HUDEP-2 (cell line): ENCODE results near the gene MRRF.
A peak's percentile ranks its signal among the peaks of the same experiment; 100 is the strongest.
"Not testable (repeated sequence)": the region's sequence is repeated elsewhere in the genome, so short reads cannot be mapped to it uniquely, and the experiment has no call there.

ENCODE experiments used
- DNase-seq, 76 experiments: peaks; one replicate each; lab custom pipeline; 2025; ENCODE audit not compliant: unreplicated experiment in 76 of 76; lab: John Stamatoyannopoulos, UW

The MRRF gene

DNA sequence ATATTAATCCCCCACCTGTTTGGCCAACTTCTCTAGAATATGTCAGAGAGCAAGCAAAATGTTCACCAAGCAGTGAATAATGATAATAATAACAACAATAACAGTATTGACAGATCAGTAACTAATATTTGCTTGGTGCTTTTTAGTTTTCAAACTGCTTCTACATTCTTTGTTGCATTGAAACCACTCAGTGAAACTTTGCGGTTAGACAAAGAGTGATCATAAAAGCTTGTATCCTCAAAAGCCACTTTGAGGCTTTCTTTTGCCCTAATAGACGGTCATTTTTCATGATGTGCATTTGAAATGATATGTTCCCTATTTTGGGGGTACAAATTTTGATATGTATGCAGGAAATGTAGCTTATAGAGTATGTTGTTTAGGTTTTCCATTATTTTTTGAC, 62.5 kb downstream of the MRRF start:
- no peak for DNase-seq

GRCh38 chr9:122329597-122329996, 64.9 kb downstream of the MRRF start:
- peak in 56 of 76 experiments; percentile 14 to 79 (median 48) for DNase-seq

GRCh38 chr9:122330466-122330865, 65.8 kb downstream of the MRRF start:
- not testable (repeated sequence) for DNase-seq

- peak in 52 of 76 experiments; percentile 5 to 73 (median 36) for DNase-seq
Observed at GRCh38 chr9:122331523-122331927, 66.8 kb downstream of the MRRF start.

DNA sequence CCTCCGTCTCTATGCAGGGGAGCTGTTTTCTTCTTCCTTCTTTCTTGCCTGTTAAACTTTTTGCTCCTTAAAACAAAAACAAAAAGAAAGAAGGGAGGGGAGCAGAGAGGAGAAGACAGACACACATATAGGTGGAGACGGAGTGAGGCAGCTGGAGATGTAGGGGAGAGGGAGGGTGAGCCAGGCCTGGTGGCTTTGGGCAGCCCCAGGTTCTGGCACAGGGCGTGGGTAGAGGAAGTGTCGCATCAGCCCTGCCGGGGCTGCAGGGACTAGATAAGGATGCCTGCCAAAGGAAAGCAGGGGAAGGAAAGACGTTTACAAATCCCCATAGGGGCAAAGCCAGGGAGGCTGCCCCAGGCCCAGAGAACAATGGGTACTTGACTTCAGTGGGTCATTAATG, 67.4 kb downstream of the MRRF start:
- DNase-seq: peak in 75 of 76 experiments; percentile 25 to 98 (median 92)

- no peak for DNase-seq
Observed at GRCh38 chr9:122332644-122333043, 68.0 kb downstream of the MRRF start.

GRCh38 chr9:122333169-122333808, 68.6 kb downstream of the MRRF start:
- DNase-seq: no peak

DNA sequence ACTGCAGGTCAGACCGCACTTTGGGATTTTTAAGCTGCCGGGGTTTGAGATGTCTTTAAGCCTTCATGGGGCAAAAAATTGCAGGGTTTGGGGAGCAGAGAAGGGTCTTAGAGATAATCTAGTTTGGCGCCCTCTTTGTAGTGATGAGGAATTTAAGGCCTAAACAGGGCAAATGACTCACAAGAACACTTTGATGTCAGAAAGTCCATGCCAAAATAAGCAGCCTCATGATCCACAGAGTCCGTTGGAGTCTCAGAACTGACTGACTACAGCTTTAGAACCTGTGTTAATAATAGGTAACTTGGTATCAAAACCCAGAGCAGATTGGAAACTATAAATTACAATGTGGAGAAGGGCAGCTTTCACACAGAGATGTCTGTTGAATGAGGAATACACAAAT, 70.2 kb downstream of the MRRF start:
- no peak for DNase-seq

DNA sequence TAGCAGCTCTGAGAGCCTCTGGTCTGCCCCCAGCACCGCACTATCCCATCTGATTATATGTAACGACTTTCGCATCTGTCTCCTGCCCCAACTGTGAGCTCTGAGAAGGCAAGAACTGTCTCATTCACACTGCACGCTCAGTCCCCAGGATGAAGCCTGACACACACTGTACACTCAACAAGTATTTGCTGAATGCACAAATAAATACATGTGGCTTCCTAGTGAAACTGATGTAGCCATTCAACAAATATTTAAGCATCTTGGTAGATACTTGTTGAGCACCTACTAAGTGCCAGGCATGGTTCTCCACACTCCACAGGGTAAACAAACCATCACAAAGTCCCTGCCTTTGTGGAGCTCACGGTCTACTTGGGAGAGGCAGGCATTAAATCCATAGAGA, 71.5 kb downstream of the MRRF start:
- no peak for DNase-seq

GRCh38 chr9:122336866-122337555, 72.3 kb downstream of the MRRF start:
- DNase-seq: no peak

DNA sequence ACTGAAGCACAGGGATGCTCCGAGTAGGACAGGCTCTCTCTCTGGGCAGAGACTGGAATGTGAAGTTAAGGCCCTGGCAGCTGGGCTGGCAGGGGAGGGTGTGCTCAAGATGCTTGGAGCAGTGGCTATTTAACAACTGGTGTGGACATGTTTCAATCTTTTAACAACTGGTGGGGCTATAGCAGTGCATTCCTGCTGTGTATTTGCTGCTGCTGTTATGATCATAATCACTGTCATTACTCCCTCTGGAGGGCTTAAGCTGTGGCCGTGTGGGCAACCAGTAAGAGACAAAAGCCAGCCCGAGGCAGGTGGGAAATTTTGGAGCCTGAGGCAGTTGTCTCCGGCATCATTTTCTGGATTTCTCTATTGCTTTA, 72.9 kb downstream of the MRRF start:
- DNase-seq: no peak

GRCh38 chr9:122338536-122338935, 73.9 kb downstream of the MRRF start:
- no peak for DNase-seq

GRCh38 chr9:122338994-122339393, 74.3 kb downstream of the MRRF start:
- no peak for DNase-seq

DNA sequence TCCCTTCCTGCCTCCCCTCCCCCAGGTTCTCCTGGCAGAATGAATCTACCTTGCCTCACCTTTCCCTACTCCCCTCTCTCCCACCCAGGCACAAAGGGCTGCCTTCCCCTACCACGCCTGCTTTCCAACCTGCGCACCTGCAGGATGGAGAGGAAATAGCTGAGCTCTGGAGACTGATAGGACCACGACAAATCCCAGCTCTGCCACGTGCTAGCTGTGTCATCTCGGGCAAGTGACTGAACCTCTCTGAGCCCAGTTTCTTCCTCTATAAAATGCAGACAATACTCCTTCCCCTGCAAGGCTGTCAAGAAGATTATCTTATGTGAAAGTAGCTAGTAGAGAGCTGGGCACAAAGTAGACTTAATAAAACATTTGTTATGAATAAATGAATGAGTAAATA, 74.9 kb downstream of the MRRF start:
- DNase-seq: no peak

DNA sequence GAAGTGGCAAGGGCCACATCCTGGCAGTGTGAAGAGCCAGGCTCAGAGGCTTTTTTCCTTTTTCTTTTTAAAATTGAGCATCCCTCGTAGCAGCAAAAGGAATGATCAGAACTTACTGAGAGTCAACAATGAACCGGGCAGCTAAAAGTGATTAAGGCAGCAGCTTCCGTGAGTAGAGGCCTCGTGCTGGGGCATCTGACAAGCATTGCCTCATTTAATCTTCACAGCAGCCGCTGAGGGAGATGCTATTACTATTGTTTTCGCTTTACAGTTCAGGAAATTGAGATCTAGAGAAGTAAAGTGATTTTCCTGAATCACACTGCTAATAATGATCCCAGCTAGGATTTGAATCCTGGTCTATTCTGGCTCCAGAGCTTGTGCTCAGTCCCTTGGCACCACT, 75.5 kb downstream of the MRRF start:
- no peak for DNase-seq

DNA sequence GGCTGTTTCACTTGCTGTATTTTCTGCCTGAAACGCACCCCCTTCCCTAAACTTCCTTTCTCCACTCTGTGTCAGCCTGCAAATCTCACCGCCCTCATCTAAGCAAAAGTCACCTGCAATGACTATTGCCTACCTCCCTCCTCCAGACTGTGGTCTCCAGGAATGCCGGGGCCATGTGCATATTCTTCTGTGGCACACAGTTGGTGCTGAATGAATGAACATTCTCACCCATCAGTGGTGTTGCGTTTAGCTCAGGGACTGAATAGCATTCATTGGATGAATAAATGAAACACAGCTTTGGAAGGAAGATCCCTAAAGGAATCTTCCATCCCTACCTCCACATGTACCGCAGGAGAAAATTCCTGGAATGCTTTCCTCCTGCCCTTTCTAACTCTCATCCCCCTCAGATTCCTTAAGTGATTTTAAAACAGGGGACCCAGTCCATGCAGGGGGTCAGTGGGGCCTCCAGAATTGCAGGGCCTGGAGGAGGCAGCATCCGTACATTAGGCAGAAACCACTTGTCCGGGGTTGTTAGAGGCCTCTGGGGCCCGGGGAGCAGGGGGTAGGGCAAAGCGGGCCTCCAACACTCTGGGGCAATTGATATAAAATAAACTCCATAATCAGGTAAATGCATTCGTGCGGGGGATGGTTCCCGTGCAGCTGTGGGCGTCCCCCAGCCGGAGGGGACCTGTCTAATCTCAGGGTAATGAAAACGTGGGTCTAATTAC, 77.8 kb downstream of the MRRF start:
- no peak for DNase-seq

- DNase-seq: no peak
Observed at GRCh38 chr9:122346478-122347347, 82.0 kb downstream of the MRRF start.

- peak in 22 of 76 experiments; percentile 3 to 57 (median 18) for DNase-seq
Observed at GRCh38 chr9:122347348-122348287, 82.9 kb downstream of the MRRF start.

DNA sequence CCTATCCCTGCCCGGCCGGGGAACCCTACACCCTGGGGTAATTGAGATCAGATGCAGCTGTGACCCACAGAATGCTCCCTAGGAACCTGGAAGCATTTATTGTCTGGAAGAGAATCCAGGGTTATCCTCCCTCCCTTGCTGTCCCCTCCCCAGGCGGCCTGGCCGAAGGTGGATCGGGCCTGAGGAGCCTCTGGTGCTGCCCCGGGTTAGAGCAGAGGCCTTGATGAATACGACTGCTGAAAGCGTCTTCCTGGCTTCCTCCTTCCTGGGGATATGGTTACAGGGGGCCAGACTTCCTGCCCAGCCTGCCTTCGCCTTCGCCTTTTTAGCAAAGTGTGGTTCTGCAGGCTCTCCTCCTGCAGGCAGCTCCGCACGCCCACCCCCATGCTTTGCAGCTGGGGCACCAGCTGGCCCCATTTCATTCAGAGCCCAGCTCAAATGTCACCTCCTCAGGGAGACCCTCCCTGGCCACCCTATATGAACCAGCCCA, 83.7 kb downstream of the MRRF start:
- DNase-seq: no peak

GRCh38 chr9:122348791-122349190, 84.1 kb downstream of the MRRF start:
- peak in 3 of 76 experiments; percentile 8 to 18 (median 16) for DNase-seq
